H1 (cell line): ENCODE measurements around the gene ENTREP3. TPM values are rescaled to one million over a fixed set of nuclear protein-coding genes. Genes with fewer than 3 reads are reported as not detected.

Experiments used
- CTCF ChIA-PET: fragments of 300-600 bp; sonication (Branson Sonifier 250); formaldehyde crosslinking; loops from one replicate; lab custom pipeline; 2021; ENCODE audit not compliant: partially characterized antibody; lab: Charles Lee
- POLR2A ChIA-PET: fragments of 300-600 bp; sonication (Branson Sonifier 250); formaldehyde crosslinking; loops from one replicate; lab custom pipeline; 2021; ENCODE audit warnings: inconsistent platforms; ENCODE audit not compliant: partially characterized antibody; lab: Charles Lee
- DNase-seq, 2 experiments: peaks; one replicate each; pipeline versions ENCODE4 v3.0.0 to v3.0.0-alpha.2; 2010 to 2022; ENCODE audit warnings: low spot score in 2 of 2, low read depth in 1 of 2, mixed read lengths in 1 of 2
- FAIRE-seq: peaks from 2 replicates; lab custom pipeline; 2011; peaks lifted over from hg19 to GRCh38; lab: Jason Lieb, UNC
- H2AFZ ChIP-seq: 2 replicates; pipeline ENCODE4 v1.8.1; 2012; ENCODE audit warnings: low read length, inconsistent platforms
- H2AK5ac ChIP-seq: 2 replicates; pipeline ENCODE4 v1.6.1; 2013; ENCODE audit warnings: low read depth, low read length
- H2BK120ac ChIP-seq: replicated peaks from 2 replicates; pipeline ENCODE3; 2013; ENCODE audit warnings: low read depth, low read length, inconsistent platforms
- H2BK12ac ChIP-seq: 2 replicates; pipeline ENCODE4 v1.6.1; 2013; ENCODE audit warnings: low read depth, low read length
- H2BK15ac ChIP-seq: 2 replicates; pipeline ENCODE4 v1.6.1; 2013; ENCODE audit warnings: low read length
- H2BK20ac ChIP-seq: 2 replicates; pipeline ENCODE4 v1.6.1; 2013; ENCODE audit warnings: low read length
- H2BK5ac ChIP-seq: 2 replicates; pipeline ENCODE4 v1.6.1; 2013; ENCODE audit warnings: low read depth, low read length
- H3K14ac ChIP-seq: 2 replicates; pipeline ENCODE4 v1.6.1; 2013; ENCODE audit warnings: inconsistent platforms; ENCODE audit not compliant: insufficient read length
- H3K18ac ChIP-seq: 2 replicates; pipeline ENCODE4 v1.6.1; 2013; ENCODE audit warnings: low read length; ENCODE audit errors: extremely low read depth
- H3K23ac ChIP-seq: 2 replicates; pipeline ENCODE4 v1.6.1; 2013; ENCODE audit warnings: inconsistent platforms; ENCODE audit not compliant: insufficient read length
- H3K23me2 ChIP-seq: 2 replicates; pipeline ENCODE4 v1.6.1; 2013; ENCODE audit warnings: low read depth, low read length
- H3K27ac ChIP-seq: 2 replicates; pipeline ENCODE4 v1.6.1; 2011; ENCODE audit warnings: low read depth, low read length, inconsistent platforms
- H3K27me3 ChIP-seq, 4 experiments: replicated peaks in 1 of 4; 1 replicate in 1 of 4; 2 replicates in 3 of 4; pipeline versions ENCODE4 v1.6.1 to v1.8.1; 2011 to 2013; ENCODE audit warnings: low read length in 3 of 4, mild to moderate bottlenecking in 3 of 4, inconsistent platforms in 2 of 4, mixed read lengths in 2 of 4, moderate library complexity in 1 of 4; ENCODE audit not compliant: control insufficient read depth in 3 of 4, insufficient read depth in 3 of 4; ENCODE audit errors: extremely low read depth in 1 of 4
- H3K36me3 ChIP-seq, 4 experiments: 2 replicates each; pipeline versions ENCODE4 v1.6.1 to v1.8.1; 2011 to 2013; ENCODE audit warnings: mild to moderate bottlenecking in 4 of 4, low read length in 3 of 4, moderate library complexity in 2 of 4, control low read depth in 1 of 4, inconsistent platforms in 1 of 4; ENCODE audit not compliant: insufficient read depth in 4 of 4, control insufficient read depth in 2 of 4
- H3K4ac ChIP-seq: replicated peaks from 2 replicates; pipeline ENCODE3; 2013; ENCODE audit warnings: low read length, low read depth, mixed read lengths, inconsistent platforms; ENCODE audit not compliant: insufficient read length
- H3K4me1 ChIP-seq, 4 experiments: replicated peaks in 1 of 4; 1 replicate in 1 of 4; 2 replicates in 3 of 4; pipeline versions ENCODE4 v1.6.1 to v1.8.1; 2011 to 2013; ENCODE audit warnings: low read length in 3 of 4, inconsistent platforms in 2 of 4, mixed read lengths in 1 of 4; ENCODE audit not compliant: insufficient read depth in 4 of 4, control insufficient read depth in 3 of 4
- H3K4me2 ChIP-seq, 2 experiments: 2 replicates each; pipeline versions ENCODE4 v1.6.1 to v1.8.1; 2011 to 2013; ENCODE audit warnings: low read depth in 2 of 2, low read length in 2 of 2, control low read depth in 1 of 2, inconsistent platforms in 1 of 2, mild to moderate bottlenecking in 1 of 2; ENCODE audit not compliant: insufficient read depth in 1 of 2
- H3K4me3 ChIP-seq, 4 experiments: fragments of 200-600, 300-600 bp in 1 of 4; sonication (generic), shearing (Covaris generic), sonication (Bioruptor Twin) in 1 of 4; 2 replicates each; pipeline versions ENCODE4 v1.5.1 to v1.8.1; 2011 to 2016; ENCODE audit warnings: low read length in 4 of 4, low read depth in 3 of 4, control low read depth in 2 of 4, inconsistent platforms in 2 of 4, mild to moderate bottlenecking in 2 of 4, mixed read lengths in 1 of 4, moderate library complexity in 1 of 4; ENCODE audit not compliant: insufficient read depth in 2 of 4; ENCODE audit errors: extremely low read depth in 1 of 4
- H3K56ac ChIP-seq: replicated peaks from 2 replicates; pipeline ENCODE3; 2013; ENCODE audit warnings: low read depth, mild to moderate bottlenecking, mixed read lengths, low read length, inconsistent platforms; ENCODE audit not compliant: insufficient read length
- H3K79me1 ChIP-seq: 2 replicates; pipeline ENCODE4 v1.6.1; 2013; ENCODE audit warnings: low read depth, low read length, control low read depth
- H3K79me2 ChIP-seq, 2 experiments: 2 replicates each; pipeline versions ENCODE4 v1.6.1 to v1.8.1; 2012 to 2013; ENCODE audit warnings: low read length in 2 of 2, mild to moderate bottlenecking in 2 of 2, inconsistent platforms in 1 of 2; ENCODE audit not compliant: insufficient read depth in 2 of 2, control insufficient read depth in 1 of 2
- H3K9ac ChIP-seq, 4 experiments: replicated peaks in 1 of 4; 1 replicate in 1 of 4; 2 replicates in 3 of 4; pipeline versions ENCODE4 v1.6.1 to v1.8.1; 2011 to 2013; ENCODE audit warnings: low read depth in 3 of 4, low read length in 3 of 4, control low read depth in 2 of 4, mild to moderate bottlenecking in 2 of 4, moderate library complexity in 2 of 4, inconsistent platforms in 1 of 4; ENCODE audit errors: extremely low read depth in 1 of 4
- H3K9me3 ChIP-seq, 2 experiments: 2 replicates each; pipeline versions ENCODE4 v1.6.1 to v1.8.1; 2012 to 2013; ENCODE audit warnings: mild to moderate bottlenecking in 2 of 2, moderate library complexity in 2 of 2, control low read depth in 1 of 2, inconsistent platforms in 1 of 2, low read depth in 1 of 2, low read length in 1 of 2, mixed read lengths in 1 of 2; ENCODE audit not compliant: insufficient read depth in 2 of 2
- H4K20me1 ChIP-seq, 2 experiments: replicated peaks in 1 of 2; 2 replicates each; pipeline versions ENCODE3 to v1.8.1; 2011 to 2013; ENCODE audit warnings: inconsistent platforms in 2 of 2, low read length in 2 of 2, mild to moderate bottlenecking in 1 of 2; ENCODE audit not compliant: insufficient read depth in 2 of 2, control insufficient read depth in 1 of 2
- H4K5ac ChIP-seq: 2 replicates; pipeline ENCODE4 v1.6.1; 2013; ENCODE audit warnings: low read length, low read depth, mixed read lengths, inconsistent platforms; ENCODE audit not compliant: insufficient read length
- H4K8ac ChIP-seq: 2 replicates; pipeline ENCODE4 v1.8.0; 2013; ENCODE audit warnings: mild to moderate bottlenecking, moderate library complexity, low read length, inconsistent platforms; ENCODE audit not compliant: insufficient read depth; ENCODE audit errors: extremely low read depth
- H4K91ac ChIP-seq: replicated peaks from 2 replicates; pipeline ENCODE3; 2013; ENCODE audit warnings: low read length, mixed read lengths, inconsistent platforms; ENCODE audit not compliant: insufficient read length
- BCL11A ChIP-seq, 2 experiments: IDR thresholded peaks; one replicate each; pipeline ENCODE4 v1.6.1; 2011; ENCODE audit warnings: low read depth in 2 of 2, low read length in 2 of 2, mild to moderate bottlenecking in 2 of 2
- CBX5 ChIP-seq: fragments of 300-800, 300-1000 bp; sonication (generic); IDR thresholded peaks from 2 replicates; pipeline ENCODE4 v1.7.1; 2016; ENCODE audit warnings: antibody characterized with exemption, low read length, low read depth
- EP300 ChIP-seq, 2 experiments: IDR thresholded peaks; 1 replicate in 1 of 2; 2 replicates in 1 of 2; pipeline ENCODE4 v1.6.1; 2011 to 2012; ENCODE audit warnings: low read depth in 2 of 2, low read length in 2 of 2, mild to moderate bottlenecking in 2 of 2, borderline replicate concordance in 1 of 2, inconsistent platforms in 1 of 2, moderate library complexity in 1 of 2
- GABPA ChIP-seq: IDR thresholded peaks from 2 replicates; pipeline ENCODE4 v1.6.1; 2011; ENCODE audit warnings: mild to moderate bottlenecking, low read length, moderate library complexity, borderline replicate concordance; ENCODE audit not compliant: insufficient read depth
- KDM4A ChIP-seq: IDR thresholded peaks from one replicate; pipeline ENCODE4 v1.7.1; 2012; ENCODE audit warnings: low read depth, mild to moderate bottlenecking, moderate library complexity, low read length, inconsistent platforms; ENCODE audit not compliant: severe bottlenecking
- POLR2AphosphoS5 ChIP-seq: IDR thresholded peaks from 2 replicates; pipeline ENCODE4 v1.6.1; 2011; ENCODE audit warnings: low read depth, low read length
- TBP ChIP-seq: IDR thresholded peaks from 2 replicates; pipeline ENCODE4 v1.6.1; 2011; ENCODE audit warnings: low read depth, low read length, improper control_type of control experiment
- TCF12 ChIP-seq: IDR thresholded peaks from 2 replicates; pipeline ENCODE4 v1.6.1; 2011; ENCODE audit warnings: low read depth, mild to moderate bottlenecking, low read length
- USF2 ChIP-seq: IDR thresholded peaks from 2 replicates; pipeline ENCODE4 v1.6.1; 2011; ENCODE audit warnings: low read length, improper control_type of control experiment
- WGBS, 2 experiments: shearing (Covaris generic) in 1 of 2; methylation state at CpG; one replicate each; pipeline versions ENCODE4 v1.1.6 to v1.1.7; 2013 to 2015; ENCODE audit warnings: low lambda C conversion rate in 2 of 2, mixed read lengths in 2 of 2, inconsistent platforms in 1 of 2, low coverage in 1 of 2, missing lambda C conversion rate in 1 of 2; ENCODE audit not compliant: insufficient replicate concordance in 2 of 2, insufficient coverage in 1 of 2, insufficient read length in 1 of 2; ENCODE audit errors: extremely low coverage in 1 of 2, missing lambda C conversion rate in 1 of 2; 5-methylcytosine and 5-hydroxymethylcytosine counted together
- polyA plus RNA-seq, 7 experiments: library from polyadenylated mRNA; depleted of rRNA in 3 of 7; stranded (reverse) in 5 of 7; unstranded in 2 of 7; fragments of >200 nt in 5 of 7; fragments of 200-250 nt in 2 of 7; gene quantifications; 1 replicate in 5 of 7; 2 replicates in 1 of 7; 4 replicates in 1 of 7; pipeline versions ENCODE4 v1.2.1 to v1.2.3, GENCODE V29; 2011 to 2013; ENCODE audit warnings: missing spikeins in 2 of 7, mixed read lengths in 2 of 7
- total RNA-seq: library from RNA; stranded (reverse); fragmentation: NEBNext Ultra II Directional; extraction: Animal tissue kit (Norgen Biotek cat#: 25700); gene quantifications from 2 replicates; pipeline ENCODE4 v1.2.1, GENCODE V29; 2021

Gene ENTREP3
- total and polyA plus RNA-seq, 2 of the 8 experiments (the other 6 are each of a cell fraction or from before 2014, with no cell fraction given) = 22.8 to 52.2 TPM

GRCh38 chr1:155208541-155209311 is 46.6 kb downstream of the ENTREP3 start, which contains the start of gene MTX1:
TSS of gene MTX1 (plus strand) at chr1:155208695. CDS start at chr1:155208805, 110 bp downstream.
- peak within 1 kb of the TSS; percentile 95 for H4K91ac ChIP-seq
- H3K18ac ChIP-seq = peak within 1 kb of the TSS; percentile 78
- peak within 1 kb of the TSS; percentile 76; the same call in 1 of the 2 replicates for H2AK5ac ChIP-seq
- peak within 1 kb of the TSS; percentile 85 for H3K27ac ChIP-seq
- peak within 1 kb of the TSS; percentile 59; the same call in 1 of the 2 replicates for H2AFZ ChIP-seq
- peaks cover 3 to 20% (median 12%) of the 10 kb centered on the region in 4 experiments for H3K4me1 ChIP-seq
- peaks cover 17% of the 10 kb centered on the region for H3K23me2 ChIP-seq
- peak within 1 kb of the TSS; percentile 89 for H2BK12ac ChIP-seq
- H2BK120ac ChIP-seq = peak within 1 kb of the TSS; percentile 92
- H3K4ac ChIP-seq = peak within 1 kb of the TSS; percentile 36
- peak within 1 kb of the TSS; percentile 70 for H4K5ac ChIP-seq
- peak within 1 kb of the TSS; percentile 88 to 94 (median 88) for H3K9ac ChIP-seq
- DNase-seq = peak in 1 of 2 experiments; percentile 90
- peak within 1 kb of the TSS; percentile 75; the same call in 1 of the 2 replicates for H2BK20ac ChIP-seq
- 1% methylated on average over 30 of the region's 64 CpGs; no CpG with 5 or more reads in 1 of the 2 experiments for WGBS, 2 experiments
- no peak within 1 kb of the TSS for H3K14ac ChIP-seq
- CTCF ChIA-PET = interaction anchor here (1.0 to 5.7 kb wide), 10 partner anchors 10 to 123 kb away, joined by 3 to 62 read pairs (median 6); no protein-coding TSS in a partner anchor
- peak within 1 kb of the TSS; percentile 91 to 99 for H3K4me2 ChIP-seq
- H2BK5ac ChIP-seq = peak within 1 kb of the TSS; percentile 91
- H3K9me3 ChIP-seq = no peaks in the 10 kb centered on the region
- POLR2A ChIA-PET = interaction anchor here (0.8 to 19.4 kb wide), 19 partner anchors 7 to 116 kb away, joined by 3 to 512 read pairs (median 6); partner anchors contain the start of genes ENTREP3, KRTCAP2, RUSC1 and SCAMP3
- no peaks in the 10 kb centered on the region for H3K79me1 ChIP-seq
- H3K36me3 ChIP-seq = peaks cover 0 to 8% (median 2%) of the 10 kb centered on the region in 4 experiments; a peak in 4 of 8 replicates
- H4K20me1 ChIP-seq = peaks cover 0 to 4% of the 10 kb centered on the region in 2 experiments
- H3K56ac ChIP-seq = peak within 1 kb of the TSS; percentile 80
- H2BK15ac ChIP-seq = peak within 1 kb of the TSS; percentile 99
- peak within 1 kb of the TSS; percentile 99 for H4K8ac ChIP-seq
- H3K23ac ChIP-seq = no peak within 1 kb of the TSS
- H3K27me3 ChIP-seq = peaks cover 0 to 3% (median 0%) of the 10 kb centered on the region in 4 experiments; a peak in 2 of 7 replicates
- no peaks in the 10 kb centered on the region for H3K79me2 ChIP-seq
- FAIRE-seq = no peak
- peak within 1 kb of the TSS; percentile 86 to 95 (median 94) for H3K4me3 ChIP-seq
- peak; percentile 52; the same call in 1 of the 2 replicates for TF ChIP-seq TBP
- peak; percentile 82 for TF ChIP-seq POLR2AphosphoS5
- TF ChIP-seq GABPA = no peak; the same call in 1 of the 2 replicates
- TF ChIP-seq USF2 = no peak
- no peak for TF ChIP-seq BCL11A (IDR thresholded peaks at IDR 0.05; ENCODE audit: low read depth in 2 of 2, low read length in 2 of 2)
- TF ChIP-seq CBX5 = no peak
- TF ChIP-seq EP300 (IDR thresholded peaks at IDR 0.05; ENCODE audit: borderline replicate concordance in 1 of 2, low read depth in 2 of 2, low read length in 2 of 2) = peak in 1 of 2 experiments; percentile 86; a peak in 1 of 3 replicates
- no peak for TF ChIP-seq TCF12
- peak; percentile 89 for TF ChIP-seq KDM4A
